HG03097 (cell line): ENCODE data around the gene NAT16.
A peak's percentile ranks its signal among the peaks of the same experiment; 100 is the strongest.

Source experiments
- ATAC-seq: cut with Tn5 transposase; IDR thresholded peaks from one replicate; pipeline ENCODE4 v1.9.1; 2021; ENCODE audit not compliant: unreplicated experiment, low FRiP score

The NAT16 gene

DNA sequence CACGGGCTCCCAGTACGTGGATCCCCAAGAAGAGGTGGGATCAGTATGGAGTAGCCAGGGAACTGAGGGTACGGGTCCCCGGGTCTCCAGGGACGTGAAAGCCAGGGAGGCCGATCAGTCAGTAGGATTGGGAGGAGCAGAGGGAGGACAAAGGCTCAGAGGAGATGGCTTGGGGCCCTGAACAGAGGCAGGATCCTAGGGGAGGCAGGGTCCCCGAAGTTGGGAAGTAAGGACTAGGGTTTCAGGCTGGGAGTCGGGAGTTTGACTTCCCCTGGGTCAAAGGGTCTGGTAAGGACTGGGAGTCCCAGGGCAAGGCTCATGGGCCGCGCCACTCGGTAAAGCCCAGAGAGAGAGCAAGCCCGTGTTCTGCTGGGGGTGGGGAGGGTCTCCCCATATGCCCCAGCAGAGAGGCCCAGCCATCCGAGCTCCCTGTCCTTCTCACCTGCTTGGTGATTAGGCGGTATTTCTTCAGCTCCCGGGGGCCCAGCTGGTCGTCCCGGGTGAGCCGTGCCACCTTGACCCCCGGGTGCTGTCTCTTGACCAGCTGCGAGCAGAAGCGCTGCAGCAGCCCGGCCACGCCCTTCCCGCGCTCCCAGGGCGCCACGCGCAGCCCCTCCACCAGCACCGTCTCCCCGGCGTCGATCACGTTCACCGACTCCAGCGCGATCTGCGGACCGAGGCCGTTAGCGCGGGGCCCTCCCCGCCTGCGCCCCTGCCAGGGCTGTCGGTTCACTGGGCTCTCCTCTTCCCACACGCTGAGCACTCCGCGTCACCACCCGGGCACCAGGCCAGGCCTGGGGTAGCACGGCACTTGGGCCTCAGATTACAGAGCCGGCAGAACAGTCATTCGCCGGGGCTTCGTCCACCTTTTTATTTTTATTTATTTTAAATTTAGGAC, 7.0 kb downstream of the NAT16 start:
- ATAC-seq, result no peak

DNA sequence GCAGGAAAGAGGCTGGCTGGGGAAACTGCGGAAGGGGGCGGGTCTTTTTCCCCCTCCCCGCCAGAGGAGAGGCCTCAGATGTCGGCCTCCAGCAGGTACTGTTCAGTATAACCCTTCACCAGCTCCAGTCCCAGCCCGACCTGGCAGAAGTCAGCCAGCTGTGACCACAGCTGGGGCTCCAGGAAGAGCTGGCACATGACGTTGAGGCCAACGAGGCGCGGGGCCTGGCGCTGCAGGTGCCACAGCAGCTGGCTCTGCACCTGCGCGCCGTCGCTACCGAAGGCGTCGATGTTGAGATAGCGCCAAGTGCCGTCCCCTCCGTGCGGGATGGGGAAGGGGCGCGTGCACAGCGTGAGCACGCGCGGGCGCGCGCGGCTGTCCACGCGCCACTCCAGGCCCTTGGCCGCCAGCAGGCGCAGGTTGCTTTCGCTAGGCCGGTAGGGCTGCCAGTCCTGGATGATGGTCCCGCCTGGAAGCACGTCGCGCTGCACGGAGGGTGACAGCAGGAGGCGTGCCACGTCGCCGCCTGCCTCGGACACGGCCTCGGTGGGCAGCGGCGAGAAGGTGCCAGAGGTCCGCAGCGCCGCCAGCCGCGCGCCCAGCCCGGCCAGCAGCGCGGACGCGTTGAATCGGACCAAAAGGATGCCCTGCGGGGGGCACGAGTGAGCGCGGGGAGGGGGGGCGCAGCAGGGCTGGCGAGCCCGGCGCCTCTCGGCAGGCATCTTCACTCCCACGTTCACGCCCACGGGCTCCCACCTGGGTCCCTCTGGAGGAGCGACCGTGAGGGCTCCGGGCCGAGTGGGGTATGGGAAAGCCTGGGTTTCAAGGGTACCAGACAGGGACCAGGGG, 7.9 kb downstream of the NAT16 start:
- no peak for ATAC-seq

DNA sequence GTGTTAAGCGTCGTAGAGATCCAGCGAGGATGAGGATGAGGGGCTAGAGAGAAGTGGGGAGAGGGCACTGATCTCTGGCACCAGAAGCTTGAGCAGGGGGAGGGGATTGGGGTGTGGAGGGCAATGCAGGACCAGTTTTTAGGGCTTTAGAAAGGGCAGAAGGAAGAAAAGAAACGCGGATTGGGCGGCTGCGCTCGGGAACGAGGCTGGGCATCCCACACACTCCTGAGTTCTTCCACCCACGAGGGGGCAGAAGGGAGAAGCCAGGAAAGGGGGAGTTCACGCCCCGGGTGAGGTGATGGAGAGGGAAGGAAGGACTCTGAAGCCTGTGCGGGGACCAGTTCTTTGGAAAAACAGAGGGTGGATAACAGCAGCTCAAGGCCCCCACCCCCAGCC, 8.7 kb downstream of the NAT16 start:
- ATAC-seq, result no peak

DNA sequence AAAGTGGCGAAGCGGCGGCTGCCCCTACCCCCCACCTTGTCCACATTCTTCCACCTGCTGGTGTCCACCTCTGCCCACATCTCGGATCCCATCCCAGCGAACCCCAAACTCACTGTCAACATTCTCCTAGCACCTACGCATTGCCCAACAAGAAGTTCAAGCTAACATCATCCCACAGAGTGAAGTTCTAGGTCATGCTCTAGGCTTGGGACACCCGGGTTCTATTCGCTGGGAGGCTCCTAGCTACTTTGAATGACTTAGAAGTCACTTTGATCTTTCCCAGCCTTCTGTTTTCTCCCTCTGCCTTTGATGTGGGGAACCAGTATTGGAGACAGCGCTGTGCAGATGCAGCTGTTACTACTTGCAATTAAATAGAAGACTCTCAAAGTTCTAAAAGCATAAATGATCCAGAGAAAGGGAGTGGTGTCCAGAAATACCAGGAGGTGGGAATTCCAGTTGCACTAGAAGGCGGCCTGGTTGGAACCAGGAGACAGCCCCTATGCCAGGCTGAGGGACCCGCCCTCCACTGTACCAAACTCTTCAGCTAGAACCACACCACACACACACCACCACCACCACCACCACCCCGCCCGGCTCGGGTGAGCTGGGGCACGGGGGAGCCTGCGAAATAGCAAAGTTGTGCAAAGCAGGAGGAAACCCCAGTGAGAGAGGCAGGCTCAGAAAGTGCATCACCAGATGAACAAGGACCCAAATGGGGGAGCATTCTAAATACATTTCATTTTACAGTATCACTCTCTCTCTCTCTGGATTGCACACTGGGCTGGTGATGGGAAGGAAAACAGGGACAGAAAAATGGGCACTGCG, 9.3 kb downstream of the NAT16 start:
- ATAC-seq, result no peak

DNA sequence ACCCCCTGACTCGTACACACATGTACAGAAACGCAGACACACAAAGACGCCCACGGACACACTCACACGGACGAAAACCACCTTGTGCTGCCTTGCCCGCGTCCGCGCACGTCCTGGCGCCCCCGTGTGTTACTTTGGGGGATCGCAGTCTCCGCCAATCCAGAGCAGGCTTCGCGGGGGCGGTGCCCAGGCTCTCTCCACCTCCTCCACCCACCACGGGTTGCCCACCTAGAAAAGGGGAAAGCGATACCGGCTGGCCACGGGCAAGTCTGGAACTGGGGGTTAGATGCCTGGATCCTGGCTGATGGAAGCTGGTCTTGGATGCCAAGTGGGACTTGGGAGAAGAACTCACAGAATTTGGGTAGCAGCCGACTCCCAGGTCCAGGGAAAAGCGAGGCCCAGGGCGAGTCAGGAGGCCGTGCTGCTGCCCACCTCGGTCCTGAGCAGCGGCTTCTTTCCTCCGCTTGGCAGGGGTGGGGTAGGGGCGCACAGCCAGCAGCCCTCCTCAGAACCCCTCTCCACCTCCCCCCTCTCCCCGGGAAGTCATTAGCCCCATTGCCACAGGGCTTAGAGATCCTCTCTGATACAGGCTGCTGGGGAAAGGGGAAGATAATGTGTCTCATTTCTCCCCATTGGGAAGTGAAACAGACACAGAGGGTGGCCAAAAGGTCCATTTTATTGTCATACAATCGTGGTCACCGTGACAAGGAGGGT, 10.1 kb downstream of the NAT16 start:
- ATAC-seq, result peak; percentile 44

DNA sequence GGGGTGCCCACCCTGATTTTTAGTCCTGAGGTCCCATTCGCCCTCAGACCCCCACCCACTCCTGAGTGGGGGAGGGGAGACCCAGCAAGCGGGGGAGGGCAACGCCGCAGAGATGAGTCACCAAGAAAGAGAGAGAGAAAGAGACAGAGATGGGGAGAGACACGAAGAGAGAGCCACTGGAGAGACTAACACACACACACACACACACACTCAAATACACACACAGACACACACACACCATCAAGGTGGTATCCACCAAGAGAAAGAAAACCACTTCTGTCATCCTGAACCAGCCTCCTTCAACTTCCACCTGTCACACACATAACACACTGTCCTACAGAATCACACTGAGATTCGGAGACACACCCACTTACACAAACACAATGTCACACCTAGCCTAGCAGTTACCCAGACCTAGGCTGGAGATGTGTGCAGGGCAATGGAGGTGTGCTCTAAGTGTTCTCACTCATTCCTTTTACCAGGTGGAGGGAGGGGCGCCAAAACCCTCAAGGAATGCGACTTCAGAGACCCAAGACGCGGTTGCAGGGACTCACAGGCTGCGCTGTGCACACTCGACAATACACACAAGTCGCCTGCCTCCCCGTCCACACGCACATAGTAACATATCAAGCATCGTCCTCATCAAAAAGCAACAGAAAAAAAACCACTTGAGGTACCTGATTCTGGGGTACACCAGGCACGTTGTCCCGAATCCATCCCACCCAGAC, 10.8 kb downstream of the NAT16 start:
- no peak for ATAC-seq

DNA sequence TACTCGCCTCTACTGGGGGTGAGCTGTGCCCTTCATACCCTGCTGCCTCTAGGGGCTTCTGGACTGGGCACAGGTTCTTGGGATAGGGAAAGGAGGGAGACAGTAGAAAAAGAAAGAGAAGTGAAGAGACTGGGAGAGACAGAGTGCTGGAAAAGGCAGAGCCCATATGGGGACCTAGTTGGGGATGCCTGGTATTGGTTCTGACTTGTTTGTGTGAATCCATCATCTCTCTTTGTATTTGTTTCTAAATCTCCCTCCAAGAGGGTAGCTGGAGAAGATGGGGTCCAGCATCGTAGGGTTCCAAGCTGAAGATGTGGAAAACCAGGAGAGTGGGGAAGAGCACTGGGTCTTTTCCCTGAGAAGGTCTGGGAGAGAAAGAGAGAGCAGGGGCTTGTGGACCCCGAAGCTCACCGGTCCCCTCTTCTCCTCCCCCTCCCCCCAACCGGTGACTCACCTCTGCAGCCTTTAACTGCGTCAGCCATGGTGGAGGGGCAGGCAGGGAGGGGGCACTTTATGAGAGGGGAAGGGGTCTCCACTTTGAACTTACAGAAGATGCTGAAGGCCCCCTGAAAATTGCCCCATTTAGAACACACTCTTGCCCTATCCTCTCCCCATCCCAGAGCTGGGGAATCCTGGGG, 11.6 kb downstream of the NAT16 start:
- ATAC-seq, result no peak

DNA sequence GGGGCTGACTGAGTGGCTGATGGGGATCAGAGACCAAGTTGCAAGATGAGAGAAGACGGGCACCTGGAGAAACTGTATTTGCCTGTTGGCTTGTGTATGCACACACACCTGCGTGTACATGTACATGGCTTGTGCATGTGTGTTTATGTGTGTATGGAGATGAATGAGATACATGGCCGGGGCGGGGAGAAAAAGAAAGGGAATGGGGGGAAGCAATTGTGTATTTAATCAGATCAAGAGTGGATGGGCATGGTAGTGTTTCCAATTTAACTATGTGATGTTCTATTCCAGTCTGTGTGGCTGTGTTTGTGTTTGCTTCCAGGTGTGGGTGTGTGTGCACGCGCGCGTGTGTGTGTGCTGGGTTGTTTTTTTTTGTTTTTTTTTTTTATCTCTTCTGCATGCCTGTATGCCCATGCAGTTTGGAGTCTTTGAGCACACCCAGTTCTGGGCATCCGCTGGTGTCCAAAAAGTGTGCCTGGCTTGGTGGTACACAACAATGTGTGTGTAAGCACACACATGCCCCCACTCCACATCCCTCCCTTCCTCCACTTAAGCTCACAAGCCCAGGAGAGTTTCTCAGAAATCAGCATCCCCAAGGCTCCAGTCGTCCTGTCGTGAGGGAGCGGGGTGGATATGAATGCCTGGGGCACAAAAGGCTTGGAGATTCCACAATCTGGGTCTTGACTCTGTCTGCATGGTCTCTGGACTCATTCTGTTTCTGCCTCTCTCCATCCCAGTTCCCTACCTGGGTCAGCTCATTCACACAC, 12.3 kb downstream of the NAT16 start:
- ATAC-seq, result no peak

DNA sequence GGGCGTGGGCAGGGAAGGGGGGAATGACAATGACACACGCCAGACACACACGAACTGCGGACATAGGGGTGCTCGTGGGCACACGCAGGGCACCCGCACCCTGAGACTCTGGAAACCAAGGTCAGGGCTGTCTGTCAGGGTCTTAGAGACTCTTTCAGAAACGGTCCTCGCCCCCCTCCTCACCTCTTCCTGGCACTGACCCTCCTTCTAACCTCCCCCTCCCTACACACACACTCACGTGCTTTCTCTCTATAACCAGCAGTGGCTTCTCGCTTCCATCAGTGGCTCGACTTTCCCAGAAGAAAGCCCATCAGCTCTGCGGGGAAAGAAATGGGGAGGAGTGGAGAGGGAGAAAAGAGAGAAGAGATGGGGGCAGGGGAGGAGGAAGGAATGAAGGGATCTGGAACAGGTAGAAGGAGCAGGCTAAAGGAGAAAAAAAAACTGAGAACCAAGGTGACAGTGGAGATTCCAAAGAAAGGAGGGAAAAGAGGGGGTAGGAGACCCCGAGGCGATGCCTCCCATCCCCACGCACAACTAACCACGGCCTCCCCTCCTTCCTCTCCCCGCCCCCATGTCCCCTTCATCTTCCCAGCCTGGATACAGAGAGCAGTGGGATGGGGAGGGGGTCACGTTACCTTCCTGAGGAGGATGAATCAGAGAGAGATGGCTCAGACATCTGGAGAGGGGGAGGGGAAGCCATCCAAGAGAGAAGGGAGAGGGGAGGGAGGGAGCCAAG, 13.0 kb downstream of the NAT16 start:
- ATAC-seq, result no peak

DNA sequence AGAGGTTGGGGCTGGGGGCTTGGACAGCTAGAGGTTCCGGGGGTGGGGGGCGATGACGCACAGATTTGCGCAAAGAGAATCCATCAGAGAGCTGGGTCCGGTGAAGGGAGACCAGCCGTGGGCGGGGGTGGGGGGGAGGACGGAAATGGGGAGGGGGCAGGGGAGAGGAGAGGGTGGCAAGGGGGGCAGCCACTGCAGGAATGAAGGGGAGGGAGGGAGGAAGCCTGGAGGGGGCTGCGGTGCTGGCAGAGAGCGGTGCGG, 13.5 kb downstream of the NAT16 start:
- ATAC-seq, result no peak

DNA sequence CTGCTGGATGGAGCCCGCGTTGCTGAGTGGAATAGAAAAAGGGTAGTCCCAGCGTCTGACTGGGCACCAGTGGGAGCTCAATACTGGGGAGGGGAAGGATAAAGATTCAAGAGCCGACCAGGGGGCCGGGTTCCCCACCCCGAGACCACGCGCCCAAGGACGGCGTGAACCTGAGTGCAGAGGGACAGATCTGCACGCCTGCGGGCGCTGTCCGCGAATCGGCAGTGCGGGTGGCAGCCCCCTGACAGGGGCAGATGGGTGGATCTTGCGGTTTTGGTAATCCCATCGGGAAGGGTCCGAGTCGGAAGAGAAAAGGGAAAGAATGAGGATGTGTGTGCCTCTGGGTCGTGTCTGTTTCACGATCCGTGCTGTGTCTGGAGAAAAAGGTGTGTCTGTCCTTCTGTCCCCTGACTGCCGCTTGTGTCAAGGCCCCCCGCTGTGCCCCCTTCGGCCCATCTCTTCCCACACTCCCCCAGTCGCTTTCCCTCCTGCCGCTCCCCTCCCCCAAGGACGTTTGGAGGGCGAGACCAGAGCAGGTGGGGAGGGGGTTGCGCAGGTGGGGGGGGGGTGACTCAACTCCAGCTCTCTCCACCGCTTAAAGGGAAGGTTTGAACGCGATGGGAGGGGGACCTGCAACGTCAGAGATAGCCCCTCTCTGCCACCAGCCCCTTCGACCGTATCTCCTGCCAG, 14.0 kb downstream of the NAT16 start:
- ATAC-seq, result no peak

DNA sequence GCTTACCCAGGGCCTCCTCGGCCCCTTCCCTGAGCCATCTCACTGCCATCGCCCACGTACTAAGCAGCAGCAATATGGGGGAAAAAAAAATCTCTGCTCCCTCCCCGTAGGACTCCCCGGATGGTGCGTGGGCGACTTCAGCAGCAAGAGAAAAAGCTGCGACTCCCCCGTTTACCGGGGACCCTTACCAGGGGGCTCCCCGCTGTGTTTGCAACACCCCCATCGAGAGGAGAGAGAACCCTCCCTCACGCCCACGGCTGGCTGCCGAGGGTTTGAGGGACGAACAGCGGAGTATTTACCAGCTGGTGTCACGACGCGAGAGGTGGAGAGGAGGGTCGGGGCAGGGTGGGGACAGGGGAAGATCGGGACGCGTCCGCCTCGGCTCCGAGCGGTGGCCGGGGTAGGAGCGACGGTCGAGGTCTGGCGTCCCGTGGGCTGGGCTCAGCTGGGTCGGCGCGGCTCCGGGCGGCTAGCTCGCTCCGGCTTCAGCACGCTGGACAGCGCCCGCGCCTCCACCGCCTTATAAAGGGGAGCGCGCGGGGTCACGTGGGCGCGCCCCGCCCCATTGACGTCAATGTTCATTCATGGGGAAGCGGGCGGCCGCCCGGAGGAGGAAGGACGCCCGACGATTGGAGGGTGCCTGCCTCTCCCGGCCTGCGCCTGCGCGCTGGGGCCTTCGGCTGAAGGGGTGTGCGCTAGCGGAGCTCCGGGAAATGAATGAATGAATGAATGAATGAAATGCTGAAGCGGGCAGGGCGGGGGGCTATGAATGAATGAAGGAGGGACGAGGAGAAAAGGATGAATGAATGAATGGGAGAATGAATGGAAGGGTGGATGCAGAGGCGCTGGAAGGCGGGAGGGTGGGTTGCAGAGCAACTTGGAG, 14.8 kb downstream of the NAT16 start, which contains the start of gene VGF:
TSS of gene VGF (minus strand) at position 495 of the 883 bp plus-strand sequence. CDS start 726 bp downstream, outside the sequence.
- peak; percentile 57 for ATAC-seq

DNA sequence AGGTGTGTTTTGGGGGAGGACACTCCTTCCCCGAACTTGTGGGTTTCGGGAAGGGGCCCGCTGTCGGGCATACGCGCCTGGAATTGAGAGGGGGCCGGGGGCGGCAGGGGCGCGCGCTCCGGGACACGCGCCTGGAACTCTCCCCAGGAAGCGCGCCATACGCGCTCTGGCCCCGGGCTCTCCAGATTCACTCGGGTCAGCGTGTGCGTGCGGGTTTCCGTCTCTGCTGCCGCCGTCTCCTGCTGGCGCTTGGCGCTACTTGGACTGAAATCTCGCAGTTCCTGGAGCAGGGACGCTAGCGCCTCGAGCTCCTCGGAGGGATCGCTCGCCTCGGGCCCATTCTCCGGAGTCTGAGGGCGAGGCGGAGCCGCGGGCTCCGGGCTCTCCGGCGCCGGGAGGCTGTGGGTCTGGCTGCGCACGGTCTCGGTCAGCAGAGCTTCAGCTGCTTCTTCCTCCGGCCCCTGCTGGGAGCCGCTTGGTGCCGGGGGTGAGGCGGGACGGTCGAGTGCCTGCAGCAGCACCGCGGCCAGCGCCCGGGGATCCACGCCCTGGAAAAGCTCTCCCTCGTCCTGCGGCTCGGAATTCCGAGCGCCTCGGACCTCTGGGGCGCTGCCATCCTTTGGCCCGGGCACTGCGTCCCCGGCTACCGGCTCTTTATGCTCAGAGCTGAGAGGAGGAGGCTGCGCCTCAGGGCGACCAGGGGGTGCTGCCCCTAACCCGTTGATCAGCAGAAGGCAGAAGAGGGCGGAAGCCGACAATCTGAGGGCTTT, 15.8 kb downstream of the NAT16 start:
- no peak for ATAC-seq

DNA sequence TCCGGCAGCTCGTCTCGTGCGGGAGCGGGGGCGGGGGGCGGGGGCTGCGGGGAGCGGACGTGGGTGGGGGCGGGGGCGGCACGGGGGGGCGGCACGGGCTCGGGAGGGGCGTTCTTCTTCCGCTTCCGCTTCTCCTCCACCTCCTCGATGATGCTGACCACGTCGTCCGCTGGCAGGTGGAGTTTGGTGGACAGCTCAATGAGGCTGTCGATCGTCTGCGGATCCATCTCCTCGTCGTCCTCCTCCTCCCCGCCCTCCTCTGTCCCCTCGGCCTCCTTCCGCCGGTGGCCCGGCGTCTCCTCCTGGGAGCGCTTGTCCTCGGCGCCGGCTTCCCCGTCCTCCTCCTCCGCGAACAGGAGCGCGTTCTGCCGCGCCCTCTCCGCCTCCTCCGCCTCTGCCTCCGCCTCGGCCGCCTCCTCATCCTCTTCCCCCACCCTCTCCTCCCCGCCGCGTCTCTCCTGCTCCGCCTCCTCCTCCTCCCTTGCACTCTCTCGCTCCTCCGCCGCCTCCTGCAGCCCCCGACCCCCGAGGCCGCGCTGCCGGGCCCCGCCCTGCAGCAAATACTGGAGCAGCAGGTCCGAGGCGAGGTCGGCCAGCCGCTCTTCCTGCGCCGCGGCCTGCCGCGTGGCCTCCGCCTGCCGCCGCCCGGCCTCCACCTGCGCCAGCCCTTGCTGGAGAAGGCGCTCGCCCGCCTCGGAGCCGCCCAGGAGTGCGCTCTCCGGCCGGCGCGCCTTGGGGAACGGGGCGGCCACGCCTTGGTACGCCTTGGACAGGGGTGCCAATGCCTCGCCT, 16.6 kb downstream of the NAT16 start:
- ATAC-seq, result no peak
